ENCODE results near the gene NANOGP8.

Gene NANOGP8

GRCh38 chr15:35055416-35056105, 29.5 kb downstream of the NANOGP8 start:
- no peak for DNase-seq

- DNase-seq: no peak
These were observed 30.7 kb downstream of the NANOGP8 start for GRCh38 chr15:35054380-35054779.

DNA sequence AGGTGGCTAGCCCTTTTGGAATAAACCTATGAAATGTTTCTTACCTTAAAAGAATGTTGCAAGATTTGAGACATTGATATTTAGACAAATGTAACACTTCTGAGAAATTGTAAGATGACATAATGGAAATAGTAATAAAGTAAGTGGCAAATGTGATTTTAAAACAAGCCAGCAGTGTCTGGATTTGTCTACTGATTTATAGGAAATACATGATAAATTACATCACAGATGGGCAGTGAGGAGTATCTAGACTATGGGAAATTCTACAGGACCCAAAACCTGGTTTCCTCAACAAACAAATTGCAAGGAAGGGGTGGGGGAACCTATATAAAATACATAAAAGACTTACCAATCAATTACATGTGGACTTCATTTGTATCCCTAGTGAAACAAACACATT, 37.1 kb downstream of the NANOGP8 start:
- no peak for DNase-seq

DNA sequence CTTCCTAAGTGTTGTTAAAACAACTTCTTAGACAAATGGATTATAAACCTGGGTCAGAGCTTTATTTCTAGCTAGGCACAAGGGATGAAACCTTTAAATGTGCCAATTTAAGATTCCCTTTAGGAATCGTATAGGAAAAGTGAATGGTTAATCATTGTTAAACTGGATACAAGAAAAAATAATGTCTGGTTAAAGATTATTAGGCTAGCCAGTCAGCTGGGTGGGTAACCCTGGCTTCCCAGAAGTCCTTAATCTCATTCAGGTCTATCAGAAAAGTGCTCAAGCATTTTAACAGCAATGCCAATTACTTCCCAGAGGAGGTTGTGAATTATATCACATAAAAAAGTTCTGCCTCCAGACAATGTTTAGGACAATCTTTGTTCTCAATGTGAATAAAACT, 37.6 kb downstream of the NANOGP8 start:
- DNase-seq: no peak

GRCh38 chr15:35043373-35044095, 41.6 kb downstream of the NANOGP8 start:
- DNase-seq: no peak

GRCh38 chr15:35040339-35041255, 44.5 kb downstream of the NANOGP8 start:
- no peak for DNase-seq

DNA sequence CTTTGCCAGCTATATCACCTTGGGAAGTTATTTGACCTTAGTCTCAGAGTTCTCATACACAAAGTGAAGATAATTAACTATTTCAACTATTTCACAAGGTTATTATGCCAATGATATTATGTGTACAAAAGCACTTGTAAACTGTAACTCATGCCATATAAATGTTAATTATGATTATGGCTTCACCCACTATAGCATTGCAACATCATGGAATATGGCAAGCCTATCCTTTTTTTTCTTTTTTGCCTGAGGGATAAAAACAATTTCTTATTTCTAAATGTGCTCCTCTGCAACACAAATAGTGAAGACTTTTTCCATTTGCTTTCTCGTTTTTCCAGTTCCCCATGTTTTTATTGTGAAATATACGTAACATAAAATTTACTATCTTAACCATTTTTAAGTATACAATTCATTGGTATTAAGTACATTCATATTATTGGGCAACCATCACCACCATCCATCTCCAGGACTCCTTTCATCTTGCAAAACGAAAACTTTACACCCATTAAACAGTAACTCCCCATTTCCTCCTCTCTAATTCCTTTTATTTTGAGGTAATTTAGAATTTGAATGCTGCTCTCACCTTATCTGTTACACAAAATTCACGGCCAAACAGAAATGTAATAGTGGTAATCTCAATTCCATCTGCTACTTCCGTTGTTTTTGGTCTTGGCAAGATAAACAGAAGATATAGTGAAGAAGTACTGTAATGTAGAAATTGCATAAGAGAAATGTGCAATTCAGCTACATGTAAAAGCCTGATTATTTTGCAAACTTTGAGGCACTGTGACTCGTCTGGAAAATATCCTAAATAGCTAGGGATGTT, 46.3 kb downstream of the NANOGP8 start:
- no peak for DNase-seq
